ENCODE data around the gene EPGN. TPM values are rescaled to one million over a fixed set of nuclear protein-coding genes. Genes with fewer than 3 reads are reported as not detected.

EPGN gene
- polyA plus RNA-seq, 1 donor (not counting 4 experiments of a cell fraction or from before 2014, with no cell fraction given) = 330 TPM

- Histone ChIP-seq H2AFZ (ENCODE audit: control insufficient read depth, low read length) (peak overlapping the region; percentile 65), H3K27ac (ENCODE audit: control insufficient read depth, insufficient read depth, low read length) (peak overlapping the region; percentile 82), H3K79me2 (ENCODE audit: control insufficient read depth, insufficient read depth, low read length) (no peaks in the 10 kb centered on the region), H3K9me3 (ENCODE audit: control insufficient read depth, low read depth, low read length) (no peaks in the 10 kb centered on the region), H3K36me3 (ENCODE audit: control insufficient read depth in 2 of 2, extremely low read depth in 1 of 2, insufficient read depth in 2 of 2, low read length in 2 of 2) (no peaks in the 10 kb centered on the region), H3K4me2 (ENCODE audit: control insufficient read depth, extremely low read depth, insufficient read depth, low read depth, low read length) (peak overlapping the region; percentile 80), H3K27me3 (ENCODE audit: control insufficient read depth, extremely low read depth, insufficient read depth, low read length) (no peaks in the 10 kb centered on the region), H3K9ac (ENCODE audit: control insufficient read depth, extremely low read depth, insufficient read depth, low read length) (peak overlapping the region; percentile 47), H3K4me1 (ENCODE audit: control insufficient read depth, extremely low read depth, insufficient read depth, low read length) (peaks cover 23% of the 10 kb centered on the region), H3K4me3 (ENCODE audit: control insufficient read depth in 2 of 3, extremely low read depth in 1 of 3, insufficient read depth in 2 of 3, low read depth in 1 of 3, low read length in 3 of 3) (peak overlapping the region in 2 of 3 experiments; percentile 24 to 34), H4K20me1 (ENCODE audit: control insufficient read depth, extremely low read depth, insufficient read depth, low read length) (no peaks in the 10 kb centered on the region), H3K9me1 (ENCODE audit: control insufficient read depth, extremely low read depth, insufficient read depth, low read length) (no peaks in the 10 kb centered on the region)
- peak; percentile 84 for FAIRE-seq
- TF ChIP-seq CTCF (optimal IDR thresholded peaks at IDR 0.05 in 1 of 3, IDR thresholded peaks at IDR 0.05 in 1 of 3, conservative IDR thresholded peaks at IDR 0.05 in 1 of 3; ENCODE audit: extremely low read depth in 1 of 3, insufficient read depth in 2 of 3, low read length in 3 of 3) (no peak), EZH2 (IDR thresholded peaks at IDR 0.05; ENCODE audit: low read length) (no peak)
- dilution Hi-C loops (cut with MboI; ENCODE audit: extremely low pct_ligation_motif_present, low sequenced_read_pairs) = no loop called here
- DNase-seq (ENCODE audit: low read depth, low spot score) = no peak
These were observed 19.5 kb downstream of the EPGN start for GRCh38 chr4:74327762-74328161.

GRCh38 chr4:74328501-74328900, 20.2 kb downstream of the EPGN start:
- Histone ChIP-seq H4K20me1 (ENCODE audit: control insufficient read depth, extremely low read depth, insufficient read depth, low read length) (no peaks in the 10 kb centered on the region), H3K4me1 (ENCODE audit: control insufficient read depth, extremely low read depth, insufficient read depth, low read length) (peaks cover 23% of the 10 kb centered on the region), H3K79me2 (ENCODE audit: control insufficient read depth, insufficient read depth, low read length) (no peaks in the 10 kb centered on the region), H2AFZ (ENCODE audit: control insufficient read depth, low read length) (no peak overlapping the region), H3K9ac (ENCODE audit: control insufficient read depth, extremely low read depth, insufficient read depth, low read length) (no peak overlapping the region), H3K27me3 (ENCODE audit: control insufficient read depth, extremely low read depth, insufficient read depth, low read length) (no peaks in the 10 kb centered on the region), H3K4me2 (ENCODE audit: control insufficient read depth, extremely low read depth, insufficient read depth, low read depth, low read length) (peak overlapping the region; percentile 80), H3K4me3 (ENCODE audit: control insufficient read depth in 2 of 3, extremely low read depth in 1 of 3, insufficient read depth in 2 of 3, low read depth in 1 of 3, low read length in 3 of 3) (no peak overlapping the region), H3K9me3 (ENCODE audit: control insufficient read depth, low read depth, low read length) (no peaks in the 10 kb centered on the region), H3K27ac (ENCODE audit: control insufficient read depth, insufficient read depth, low read length) (peak overlapping the region; percentile 82), H3K9me1 (ENCODE audit: control insufficient read depth, extremely low read depth, insufficient read depth, low read length) (no peaks in the 10 kb centered on the region), H3K36me3 (ENCODE audit: control insufficient read depth in 2 of 2, extremely low read depth in 1 of 2, insufficient read depth in 2 of 2, low read length in 2 of 2) (no peaks in the 10 kb centered on the region)
- peak; percentile 73 for FAIRE-seq
- dilution Hi-C loops (cut with MboI; ENCODE audit: extremely low pct_ligation_motif_present, low sequenced_read_pairs) = no loop called here
- no peak for DNase-seq (ENCODE audit: low read depth, low spot score)
- no peak for TF ChIP-seq EZH2 (IDR thresholded peaks at IDR 0.05; ENCODE audit: low read length)
- no peak for TF ChIP-seq CTCF (optimal IDR thresholded peaks at IDR 0.05 in 1 of 3, IDR thresholded peaks at IDR 0.05 in 1 of 3, conservative IDR thresholded peaks at IDR 0.05 in 1 of 3; ENCODE audit: extremely low read depth in 1 of 3, insufficient read depth in 2 of 3, low read length in 3 of 3)
